Stimulated activated CD4-positive, alpha-beta T cell treated with anti-CD3 and anti-CD28 coated beads, Interleukin-12 subunit alpha, Interleukin-12 subunit beta, amount 100 ng/mL, for 4 hours (primary cell): Measurements from ENCODE around the gene CLDN7.

ENCODE experiments used
- DNase-seq: peaks from one replicate; pipeline ENCODE4 v3.0.0-alpha.2; 2020

CLDN7 gene

DNA sequence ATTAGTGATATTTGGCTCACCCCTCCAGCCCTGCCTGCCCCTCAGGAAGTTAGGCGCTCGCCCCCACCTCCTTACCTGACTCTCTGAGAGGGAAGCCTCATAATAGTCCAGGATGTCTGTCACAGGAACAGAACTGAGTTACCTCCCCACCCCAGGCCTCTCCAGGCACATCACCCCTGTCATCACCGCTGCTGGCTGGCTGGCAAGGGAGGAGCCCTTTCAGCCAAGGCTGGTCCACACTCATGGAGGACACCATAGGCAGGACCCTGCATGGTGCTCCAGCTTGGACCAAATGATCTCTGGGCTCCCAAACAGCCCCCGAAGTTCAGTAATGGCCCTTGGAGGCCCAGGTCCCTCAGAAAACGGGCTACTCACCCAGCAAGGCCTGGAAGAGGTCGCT lies 44.1 kb downstream of the CLDN7 start:
- no peak for DNase-seq

DNA sequence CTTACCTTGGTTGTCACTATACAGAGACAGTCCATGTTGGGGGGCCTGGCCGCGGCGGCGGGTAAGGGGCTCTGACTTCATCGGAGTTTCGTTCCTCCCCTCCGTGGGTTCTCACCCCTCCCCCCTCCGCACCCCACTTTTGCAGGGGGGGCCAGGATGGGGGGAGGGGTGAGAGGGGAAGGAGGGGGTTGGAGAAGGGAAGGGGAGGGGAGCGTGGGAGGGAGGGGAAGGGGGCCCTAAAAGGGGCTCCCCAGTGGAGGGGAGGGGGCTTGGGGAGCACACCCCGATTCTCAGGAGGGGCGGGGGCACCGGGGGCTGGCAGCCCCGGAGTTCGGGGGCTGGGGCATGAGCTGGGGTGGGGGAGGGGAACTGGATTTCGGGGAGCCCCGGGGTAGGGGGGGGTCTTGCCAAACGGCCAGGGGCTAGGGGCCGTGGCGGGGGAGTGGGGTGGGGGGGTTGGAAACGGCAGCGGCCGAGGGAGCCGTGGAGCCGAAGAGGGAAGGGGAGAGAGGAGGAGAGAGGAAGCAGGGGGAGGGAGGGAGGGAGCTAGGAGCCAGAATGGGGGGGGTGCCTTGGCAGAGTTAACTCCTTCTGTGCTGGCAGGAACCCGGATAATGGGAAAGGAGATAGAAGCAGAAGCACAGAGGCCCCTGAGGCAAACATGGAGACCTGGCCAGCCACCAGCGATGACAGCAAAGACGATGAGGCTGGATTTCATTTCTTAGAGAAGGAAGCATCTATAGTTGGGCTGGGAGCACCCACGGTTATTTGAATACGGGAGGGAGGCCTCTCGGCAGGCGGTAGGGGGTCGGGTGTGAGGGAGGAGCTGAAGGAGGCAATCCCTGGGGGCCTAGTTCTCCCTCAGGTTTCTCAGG lies 44.9 kb downstream of the CLDN7 start:
- no peak for DNase-seq

DNA sequence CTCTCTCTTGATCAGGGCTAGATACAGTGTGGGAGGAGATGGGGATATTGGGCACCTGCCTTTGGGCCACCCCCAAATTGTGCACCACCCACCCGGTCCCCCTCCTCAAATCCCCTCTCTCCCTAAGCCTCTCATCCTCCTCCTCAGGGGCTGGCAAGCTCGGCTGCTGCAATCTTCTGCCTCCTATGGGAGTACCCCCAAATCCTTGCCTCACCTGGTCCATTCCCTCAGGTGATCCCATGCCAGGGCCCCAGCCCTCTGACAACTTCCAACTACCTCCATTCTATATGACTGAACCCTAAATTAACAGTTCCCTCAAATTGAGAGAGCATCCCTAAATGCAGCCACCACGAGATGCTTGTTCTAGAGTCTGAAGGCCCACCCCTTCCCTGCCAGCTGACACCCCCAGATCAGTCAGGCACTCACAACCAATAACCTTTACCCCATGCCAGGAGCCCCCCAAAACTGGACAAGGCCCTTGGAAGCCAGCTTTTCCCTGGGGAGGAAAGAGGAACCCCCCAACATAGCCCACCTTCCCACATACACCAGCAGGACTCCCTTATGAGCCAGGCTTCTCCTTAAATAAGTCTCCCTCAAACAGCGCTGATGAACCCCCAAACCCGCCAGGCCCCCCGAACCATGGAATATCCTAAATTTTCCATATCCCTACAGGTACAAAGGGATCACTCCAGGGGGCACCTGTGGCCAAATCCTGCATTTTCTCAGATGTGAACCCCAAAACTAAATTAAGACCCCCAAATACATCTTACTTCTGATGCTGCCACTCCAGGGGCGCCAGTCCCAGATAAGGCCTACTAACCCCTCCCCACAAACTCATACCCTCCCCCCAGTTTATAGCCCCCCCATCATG lies 45.8 kb downstream of the CLDN7 start:
- DNase-seq = no peak

GRCh38 chr17:7215652-7216180 lies 46.6 kb downstream of the CLDN7 start:
- DNase-seq = no peak

DNA sequence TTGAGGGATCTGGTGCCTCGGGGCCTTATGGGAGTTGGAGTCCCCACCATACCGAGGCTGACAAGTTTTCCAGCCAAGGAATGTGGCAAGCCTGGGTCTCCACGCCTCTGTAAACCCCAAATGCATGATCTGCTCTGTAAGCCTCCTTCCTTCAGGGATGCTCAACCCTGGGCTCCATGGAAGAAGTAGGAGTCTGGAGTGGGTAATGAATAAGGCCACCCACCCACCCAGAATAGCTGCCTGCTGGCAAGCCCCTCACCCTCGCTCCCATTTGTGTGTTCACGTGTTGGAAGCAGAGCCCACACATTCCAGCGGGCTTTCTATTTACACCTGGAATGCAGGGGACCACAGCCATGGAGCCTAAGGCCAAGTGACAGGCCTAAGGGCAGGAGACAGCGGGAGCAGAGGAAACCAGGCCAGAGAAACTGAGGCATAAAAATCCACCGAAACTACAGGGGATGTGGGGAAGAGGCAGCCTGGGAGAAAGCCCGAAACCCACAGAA lies 47.1 kb downstream of the CLDN7 start:
- no peak for DNase-seq

DNA sequence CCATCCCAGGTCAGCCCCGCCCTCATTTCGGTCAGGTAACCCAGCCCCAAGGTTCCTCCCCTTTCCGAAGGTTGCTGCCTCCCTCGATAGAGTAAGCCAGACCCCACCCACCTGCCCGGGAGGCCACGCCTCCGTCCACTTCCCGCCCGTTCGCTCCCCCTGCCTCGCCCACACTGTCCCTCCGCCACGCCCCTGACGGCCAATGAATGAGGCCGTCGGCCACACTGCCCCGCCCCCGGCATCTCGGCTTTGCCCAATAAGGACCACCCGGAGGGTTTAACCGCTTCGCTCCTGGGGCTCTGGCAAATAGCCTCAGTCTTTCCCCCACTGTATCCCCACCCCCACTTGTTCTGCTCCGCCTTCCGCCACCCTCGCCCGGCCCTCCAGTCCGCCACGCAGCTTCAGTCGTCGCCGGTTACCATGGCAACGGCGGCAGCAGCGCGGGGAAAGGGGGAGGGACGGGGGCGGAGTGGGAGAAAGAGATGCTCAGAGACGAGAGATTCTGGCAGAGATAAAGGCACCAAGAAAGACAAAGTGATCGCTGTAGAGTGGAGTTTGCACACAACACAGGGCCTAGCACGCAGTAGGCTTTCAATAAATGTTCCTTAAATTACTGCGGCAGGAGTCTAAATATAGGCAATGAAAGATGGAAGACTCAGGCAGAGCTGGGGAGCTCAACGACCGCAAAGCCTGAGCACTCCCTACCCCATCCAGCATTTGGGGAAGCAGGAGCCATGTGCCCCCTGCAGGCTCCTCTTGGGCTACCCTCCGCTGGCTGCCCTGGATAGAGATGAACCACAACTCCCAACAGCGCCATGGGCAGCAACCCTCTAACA lies 47.8 kb downstream of the CLDN7 start:
- DNase-seq = peak; percentile 99

DNA sequence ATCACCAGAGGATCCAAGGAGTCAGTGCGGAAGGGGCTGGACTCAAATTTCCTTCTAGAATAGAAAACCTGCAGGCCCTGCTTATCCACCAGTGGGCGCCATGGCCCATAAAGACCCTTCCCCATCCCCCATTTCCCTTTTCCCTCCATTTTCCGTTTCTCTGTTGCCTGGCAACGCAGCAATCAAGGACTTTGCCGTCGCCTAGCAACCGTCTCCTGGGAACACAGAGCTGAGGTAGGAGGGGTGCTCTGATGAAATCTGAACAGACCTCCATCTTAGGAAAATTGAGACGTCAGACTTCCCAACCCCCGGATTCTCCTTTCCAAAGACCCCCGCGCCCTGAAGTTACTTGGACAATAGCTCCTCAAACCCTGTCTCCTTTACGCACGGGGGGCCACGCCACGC lies 48.4 kb downstream of the CLDN7 start:
- DNase-seq = no peak

DNA sequence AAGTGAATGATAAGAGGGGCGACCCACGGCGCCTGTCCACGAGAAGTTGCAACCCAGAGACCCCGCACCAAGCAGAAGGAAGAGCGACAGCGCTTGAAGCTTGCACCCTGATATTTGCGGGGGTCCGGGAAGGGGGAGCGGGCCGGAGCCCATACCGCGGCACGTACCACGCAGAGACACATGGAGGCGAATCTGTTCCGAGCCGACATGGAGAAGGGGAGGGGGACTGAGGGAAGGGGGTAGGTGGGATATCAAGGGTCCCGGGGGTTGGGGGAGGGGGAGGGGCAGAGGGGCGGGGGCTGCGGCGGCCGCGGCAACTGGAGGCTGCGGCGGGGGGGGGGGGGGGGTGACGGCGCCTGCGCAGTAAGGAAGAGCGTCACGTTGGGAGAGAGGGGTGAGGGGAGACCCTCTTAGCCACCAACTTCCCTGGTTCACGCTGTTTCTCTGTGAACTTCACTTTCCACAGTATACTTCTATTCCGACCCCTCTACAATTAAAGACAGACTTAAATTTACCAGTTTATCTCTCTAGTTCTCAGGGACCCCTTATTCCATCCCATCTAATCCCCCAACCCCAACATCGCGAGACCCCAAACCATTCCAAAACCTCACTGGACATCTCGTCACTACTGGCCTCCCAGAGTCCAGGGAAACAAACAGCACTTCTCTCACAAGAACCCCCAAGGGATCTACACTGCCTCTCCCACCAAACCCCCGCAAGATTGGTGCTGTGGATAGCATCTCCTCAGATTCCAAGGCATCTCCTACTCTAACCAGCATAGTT lies 50.6 kb downstream of the CLDN7 start:
- DNase-seq = no peak
